AG04450 (cell line): ENCODE measurements around the gene ADGRG7. TPM values are rescaled to one million over a fixed set of nuclear protein-coding genes. Genes with fewer than 3 reads are reported as not detected.

Experiments used
- CTCF ChIA-PET: fragments of 300-600, 350-600 bp; formaldehyde crosslinking; extraction: SDS; loops from one replicate; lab custom pipeline; 2022; ENCODE audit warnings: antibody characterized with exemption, inconsistent platforms; lab: Charles Lee
- POLR2A ChIA-PET: fragments of 350-600 bp; formaldehyde crosslinking; extraction: SDS; loops from one replicate; lab custom pipeline; 2021; ENCODE audit warnings: antibody characterized with exemption, inconsistent platforms; lab: Yijun Ruan, JAX
- DNase-seq: peaks from one replicate; pipeline ENCODE4 v3.0.0-alpha.2; 2011; ENCODE audit warnings: low read depth, low spot score
- H3K27ac ChIP-seq: one replicate; pipeline ENCODE4 v1.5.1; 2012; ENCODE audit warnings: low read depth, low read length, control low read depth
- H3K27me3 ChIP-seq: one replicate; pipeline ENCODE4 v1.6.0; 2012; ENCODE audit warnings: low read length; ENCODE audit not compliant: control insufficient read depth, insufficient read depth
- H3K4me3 ChIP-seq: 2 replicates; pipeline ENCODE4 v1.5.1; 2011; ENCODE audit warnings: mild to moderate bottlenecking, low read depth, low read length, control low read depth
- H3K9me3 ChIP-seq: 2 replicates; pipeline ENCODE4 v1.5.1; 2012; ENCODE audit warnings: low read length; ENCODE audit not compliant: control insufficient read depth, insufficient read depth
- polyA plus RNA-seq: library from polyadenylated mRNA; depleted of rRNA; stranded (reverse); fragments of >200 nt; gene quantifications from 2 replicates; pipeline ENCODE4 v1.2.3, GENCODE V29; 2011
- TF ChIP-seq, protein P1 (sequence below): IDR thresholded peaks from 2 replicates; pipeline ENCODE4 v1.5.1; 2011; ENCODE audit warnings: low read depth, low read length, control low read depth, inconsistent platforms

ADGRG7 gene
- polyA plus RNA-seq, 1 experiment = not detected

DNA sequence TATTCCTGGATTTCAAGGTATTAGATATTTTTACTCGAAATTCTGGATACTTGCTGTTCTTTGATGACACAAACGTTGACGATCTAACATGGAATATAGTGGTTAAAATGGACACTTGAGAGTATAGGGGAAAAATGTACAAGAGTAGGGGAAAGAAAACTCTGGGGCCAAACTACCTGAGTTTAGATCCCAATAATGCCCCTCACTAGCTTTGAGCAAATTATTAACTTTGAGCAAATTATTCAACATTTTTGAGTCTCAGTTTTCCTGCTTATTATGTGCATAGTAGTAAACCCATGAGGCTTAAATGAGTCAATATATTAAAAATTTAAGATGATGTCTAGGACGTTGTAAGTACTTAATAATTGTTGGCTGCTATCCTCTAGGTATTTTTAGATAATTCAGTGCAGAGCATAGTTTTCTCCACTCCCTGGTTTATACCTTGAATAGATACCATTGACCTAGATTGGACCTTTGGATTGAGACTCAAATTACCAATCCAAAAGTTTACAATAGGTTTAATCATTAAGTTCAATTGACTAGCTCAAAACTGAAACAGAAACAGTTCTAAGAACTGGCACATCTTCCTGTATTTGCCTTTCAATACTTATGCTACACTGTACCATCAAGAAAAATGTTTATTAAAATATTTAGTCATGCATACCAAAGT, 4.5 kb downstream of the ADGRG7 start:
- Histone ChIP-seq H3K4me3 (no peak overlapping the region), H3K9me3 (no peaks in the 10 kb centered on the region), H3K27me3 (peaks cover 8% of the 10 kb centered on the region), H3K27ac (no peak overlapping the region)
- CTCF ChIA-PET = interaction anchor here (2.8 kb wide), 1 partner anchor 151 kb away, joined by 8 read pairs; no protein-coding TSS in a partner anchor
- TF ChIP-seq, protein P1, sequence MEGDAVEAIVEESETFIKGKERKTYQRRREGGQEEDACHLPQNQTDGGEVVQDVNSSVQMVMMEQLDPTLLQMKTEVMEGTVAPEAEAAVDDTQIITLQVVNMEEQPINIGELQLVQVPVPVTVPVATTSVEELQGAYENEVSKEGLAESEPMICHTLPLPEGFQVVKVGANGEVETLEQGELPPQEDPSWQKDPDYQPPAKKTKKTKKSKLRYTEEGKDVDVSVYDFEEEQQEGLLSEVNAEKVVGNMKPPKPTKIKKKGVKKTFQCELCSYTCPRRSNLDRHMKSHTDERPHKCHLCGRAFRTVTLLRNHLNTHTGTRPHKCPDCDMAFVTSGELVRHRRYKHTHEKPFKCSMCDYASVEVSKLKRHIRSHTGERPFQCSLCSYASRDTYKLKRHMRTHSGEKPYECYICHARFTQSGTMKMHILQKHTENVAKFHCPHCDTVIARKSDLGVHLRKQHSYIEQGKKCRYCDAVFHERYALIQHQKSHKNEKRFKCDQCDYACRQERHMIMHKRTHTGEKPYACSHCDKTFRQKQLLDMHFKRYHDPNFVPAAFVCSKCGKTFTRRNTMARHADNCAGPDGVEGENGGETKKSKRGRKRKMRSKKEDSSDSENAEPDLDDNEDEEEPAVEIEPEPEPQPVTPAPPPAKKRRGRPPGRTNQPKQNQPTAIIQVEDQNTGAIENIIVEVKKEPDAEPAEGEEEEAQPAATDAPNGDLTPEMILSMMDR = no peak
- POLR2A ChIA-PET = no interaction called here
- DNase-seq = no peak

DNA sequence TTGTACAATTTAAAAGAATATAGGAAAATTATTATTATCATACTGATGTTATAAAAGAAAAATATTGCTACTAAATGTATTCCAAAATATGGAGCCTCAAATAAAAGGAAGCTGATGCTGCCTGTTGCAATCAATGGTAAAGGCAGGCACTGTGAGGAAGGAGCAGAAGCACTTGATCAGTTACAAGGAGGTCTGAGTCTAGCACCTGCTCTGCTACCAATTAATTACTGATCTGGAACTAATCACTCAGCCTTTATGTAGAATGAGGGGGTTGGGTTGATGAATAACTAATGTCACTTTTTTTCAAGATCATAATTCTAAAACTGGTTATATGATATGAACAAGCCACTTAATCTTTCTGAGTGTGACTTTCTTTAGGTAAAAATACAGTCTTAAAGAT, 5.5 kb downstream of the ADGRG7 start:
- POLR2A ChIA-PET = no interaction called here
- Histone ChIP-seq H3K9me3 (no peaks in the 10 kb centered on the region), H3K27ac (no peak overlapping the region), H3K27me3 (peaks cover 2% of the 10 kb centered on the region), H3K4me3 (no peak overlapping the region)
- TF ChIP-seq, protein P1 = no peak
- CTCF ChIA-PET = interaction anchor here (2.8 kb wide), 1 partner anchor 152 kb away, joined by 8 read pairs; no protein-coding TSS in a partner anchor
- no peak for DNase-seq

DNA sequence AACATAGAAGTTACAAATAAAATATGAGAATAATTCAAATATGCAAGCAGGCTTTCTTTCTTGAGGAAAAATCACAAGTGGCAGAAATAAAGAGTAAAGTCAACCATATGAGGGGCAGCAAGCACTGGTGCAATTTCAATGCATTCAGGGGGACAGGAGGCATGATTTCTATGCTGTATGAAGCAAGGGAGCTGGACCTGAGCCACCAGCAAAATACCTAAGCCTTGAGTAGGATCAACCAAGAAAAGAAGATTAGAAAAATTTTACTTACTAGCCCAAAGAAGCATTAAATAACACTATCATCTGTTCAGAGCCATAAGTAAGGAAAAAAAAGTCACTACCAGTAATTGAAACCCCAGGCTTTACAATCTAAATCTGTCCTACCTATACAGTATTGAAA, 6.3 kb downstream of the ADGRG7 start:
- no peak overlapping the region for H3K4me3 ChIP-seq
- TF ChIP-seq, protein P1 = no peak
- ChIA-PET POLR2A (no interaction called here), CTCF (interaction anchor here (2.8 kb wide), 1 partner anchor 153 kb away, joined by 8 read pairs; no protein-coding TSS in a partner anchor)
- H3K9me3 ChIP-seq = no peaks in the 10 kb centered on the region
- H3K27me3 ChIP-seq = peaks cover 2% of the 10 kb centered on the region
- no peak for DNase-seq
- H3K27ac ChIP-seq = no peak overlapping the region

DNA sequence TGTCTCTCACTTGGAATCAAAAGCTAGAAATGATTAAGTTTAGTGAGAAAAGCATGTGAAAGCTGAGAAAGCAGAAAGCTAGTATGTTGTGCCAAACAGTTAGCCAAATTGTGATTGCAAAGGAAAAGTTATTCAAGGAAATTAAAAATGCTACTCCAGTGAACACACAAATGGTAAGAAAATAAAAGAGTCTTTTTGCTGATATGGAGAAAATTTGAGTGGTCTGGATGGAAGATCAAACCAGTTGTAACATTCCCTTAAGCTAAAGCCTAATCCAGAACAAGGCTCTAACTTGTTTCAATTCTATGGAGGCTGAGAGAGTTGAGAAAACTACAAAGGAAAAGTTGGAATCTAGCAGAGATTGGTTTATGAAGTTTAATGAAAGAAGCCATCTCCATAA, 11.8 kb downstream of the ADGRG7 start:
- ChIA-PET POLR2A (no interaction called here), CTCF (no interaction called here)
- Histone ChIP-seq H3K27ac (no peak overlapping the region), H3K4me3 (no peak overlapping the region), H3K27me3 (peaks cover 6% of the 10 kb centered on the region), H3K9me3 (no peaks in the 10 kb centered on the region)
- TF ChIP-seq, protein P1 = no peak
- no peak for DNase-seq

DNA sequence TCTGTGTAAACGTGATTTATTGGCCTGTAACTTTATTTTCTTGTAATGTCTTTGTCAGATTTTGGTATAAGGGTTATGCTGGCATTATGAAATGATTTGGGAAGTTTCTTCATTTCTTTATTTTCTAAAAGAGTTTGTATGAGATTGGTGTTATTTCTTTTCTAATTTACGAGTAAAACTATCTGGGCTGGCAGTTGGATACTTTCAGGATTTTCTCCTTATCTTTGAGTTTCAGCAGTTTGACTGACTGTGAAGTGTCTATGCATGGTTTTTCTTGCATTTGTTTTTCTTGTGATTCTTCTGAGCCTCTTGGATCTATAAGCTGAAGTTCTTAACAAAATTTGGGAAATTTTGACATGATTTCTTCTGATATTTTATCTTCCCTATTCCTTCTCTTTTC, 18.1 kb downstream of the ADGRG7 start:
- ChIA-PET POLR2A (no interaction called here), CTCF (no interaction called here)
- no peak for DNase-seq
- H3K27me3 ChIP-seq = no peaks in the 10 kb centered on the region
- TF ChIP-seq, protein P1 = no peak
- H3K9me3 ChIP-seq = no peaks in the 10 kb centered on the region
- H3K27ac ChIP-seq = no peak overlapping the region
- H3K4me3 ChIP-seq = no peak overlapping the region
